ENCODE measurements around the gene AEBP2.
"Not testable (repeated sequence)": the region's sequence is repeated elsewhere in the genome, so short reads cannot be mapped to it uniquely, and the experiment has no call there.

AEBP2 gene

DNA sequence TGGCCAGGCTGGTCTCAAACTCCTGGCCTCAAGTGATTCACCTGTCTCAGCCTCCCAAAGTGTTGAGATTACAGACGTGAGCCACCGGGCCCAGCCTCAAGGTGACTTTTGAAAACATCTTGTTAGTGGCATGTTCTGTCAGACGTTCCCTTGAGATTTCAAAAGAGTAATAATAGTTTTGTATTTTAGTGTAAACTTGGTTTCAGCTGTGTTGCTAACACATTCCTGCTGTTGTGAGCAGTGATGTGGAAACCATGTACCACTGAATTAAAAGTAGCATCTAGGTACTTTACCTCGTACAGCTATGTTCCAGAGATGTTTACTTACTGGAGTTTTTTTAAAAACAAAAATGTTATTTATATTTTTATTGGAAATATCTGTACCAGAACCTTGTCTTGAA is 111.3 kb downstream of the AEBP2 start:
- in situ Hi-C loops (cut with MboI; ENCODE audit: low sequenced_read_pairs), result no loop called here

DNA sequence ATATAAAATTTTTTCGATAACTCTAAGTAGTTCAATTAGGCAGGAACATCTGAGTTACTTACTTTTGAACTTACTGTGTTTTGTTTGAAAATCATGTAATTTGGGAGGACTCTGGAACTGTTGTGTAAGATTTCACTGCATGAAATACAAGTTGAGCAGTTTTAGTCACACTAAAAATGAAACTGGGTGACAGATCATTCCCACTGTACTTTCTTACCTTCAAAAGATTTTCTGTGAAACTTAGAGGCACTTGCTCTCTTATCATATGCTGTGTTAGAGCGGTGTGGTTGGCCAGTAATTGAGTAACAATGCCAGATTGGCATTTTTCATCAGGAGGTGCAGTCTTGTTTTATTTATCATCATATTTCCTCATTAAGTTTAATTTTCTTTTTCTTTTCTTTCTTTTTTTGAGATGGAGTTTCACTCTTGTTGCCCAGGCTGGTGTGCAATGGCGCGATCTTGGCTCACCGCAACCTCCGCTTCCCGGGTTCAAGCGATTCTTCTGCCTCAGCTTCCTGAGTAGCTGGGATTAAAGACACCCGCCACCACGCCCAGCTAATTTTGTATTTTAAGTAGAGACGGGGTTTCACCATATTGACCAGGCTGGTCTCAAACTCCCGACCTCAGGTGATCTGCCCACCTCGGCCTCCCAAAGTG is 113.3 kb downstream of the AEBP2 start:
- in situ Hi-C loops (cut with MboI; ENCODE audit: low sequenced_read_pairs), result not testable (repeated sequence)

DNA sequence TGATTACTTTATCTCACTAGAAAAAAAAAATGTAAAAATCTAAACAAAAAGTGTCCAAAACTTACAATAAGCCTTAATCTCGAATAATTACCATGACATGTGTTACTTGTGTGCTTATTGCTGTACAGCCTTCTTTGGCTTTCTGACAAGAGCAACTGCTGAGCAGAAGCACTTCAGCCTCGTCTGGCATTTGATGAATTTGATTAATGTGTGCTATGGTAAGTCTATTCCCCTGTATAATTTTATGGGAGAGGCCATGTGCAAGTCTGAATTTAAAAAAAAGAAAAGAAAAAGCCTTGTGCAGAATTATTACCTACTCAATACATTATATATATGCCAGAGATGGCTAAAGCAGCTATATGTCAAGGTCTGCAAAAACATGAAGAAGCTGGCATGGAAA is 113.9 kb downstream of the AEBP2 start:
- in situ Hi-C loops (cut with MboI; ENCODE audit: low sequenced_read_pairs), result no loop called here

GRCh38 chr12:19561411-19561961 is 122.2 kb downstream of the AEBP2 start:
- in situ Hi-C loops (cut with MboI; ENCODE audit: low sequenced_read_pairs), result no loop called here
